Esophagus muscularis mucosa (tissue), 4 donors: ENCODE results near the gene ATPAF1.

ENCODE experiments used
- EP300 ChIP-seq: sonication (generic); formaldehyde crosslinking; IDR thresholded peaks from one replicate; pipeline ENCODE4 v1.6.1; 2017; ENCODE audit warnings: antibody characterized with exemption
- POLR2A ChIP-seq: fragments of 450-650 bp; IDR thresholded peaks from one replicate; pipeline ENCODE4 v1.6.1; 2017; ENCODE audit warnings: antibody characterized with exemption, moderate library complexity, mild to moderate bottlenecking, low read depth
- POLR2AphosphoS5 ChIP-seq, 2 donors: sonication (generic); formaldehyde crosslinking; IDR thresholded peaks; one replicate each; pipeline ENCODE4 v1.6.1; 2017; ENCODE audit warnings: antibody characterized with exemption in 2 of 2
- TF ChIP-seq, protein P1 (sequence below), 3 experiments: fragments of 200-600 bp in 2 of 3; fragments of 450-650 bp in 1 of 3; sonication (generic) in 2 of 3; IDR thresholded peaks; one replicate each; pipeline ENCODE4 v1.5.1; 2017 to 2019; ENCODE audit warnings: antibody characterized with exemption in 3 of 3, mild to moderate bottlenecking in 2 of 3, moderate library complexity in 1 of 3

GRCh38 chr1:46646844-46647243, 21.3 kb downstream of the ATPAF1 start:
- TF ChIP-seq, protein P1, sequence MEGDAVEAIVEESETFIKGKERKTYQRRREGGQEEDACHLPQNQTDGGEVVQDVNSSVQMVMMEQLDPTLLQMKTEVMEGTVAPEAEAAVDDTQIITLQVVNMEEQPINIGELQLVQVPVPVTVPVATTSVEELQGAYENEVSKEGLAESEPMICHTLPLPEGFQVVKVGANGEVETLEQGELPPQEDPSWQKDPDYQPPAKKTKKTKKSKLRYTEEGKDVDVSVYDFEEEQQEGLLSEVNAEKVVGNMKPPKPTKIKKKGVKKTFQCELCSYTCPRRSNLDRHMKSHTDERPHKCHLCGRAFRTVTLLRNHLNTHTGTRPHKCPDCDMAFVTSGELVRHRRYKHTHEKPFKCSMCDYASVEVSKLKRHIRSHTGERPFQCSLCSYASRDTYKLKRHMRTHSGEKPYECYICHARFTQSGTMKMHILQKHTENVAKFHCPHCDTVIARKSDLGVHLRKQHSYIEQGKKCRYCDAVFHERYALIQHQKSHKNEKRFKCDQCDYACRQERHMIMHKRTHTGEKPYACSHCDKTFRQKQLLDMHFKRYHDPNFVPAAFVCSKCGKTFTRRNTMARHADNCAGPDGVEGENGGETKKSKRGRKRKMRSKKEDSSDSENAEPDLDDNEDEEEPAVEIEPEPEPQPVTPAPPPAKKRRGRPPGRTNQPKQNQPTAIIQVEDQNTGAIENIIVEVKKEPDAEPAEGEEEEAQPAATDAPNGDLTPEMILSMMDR (IDR thresholded peaks at IDR 0.05), result no peak
- TF ChIP-seq POLR2A, result no peak
- no peak for TF ChIP-seq POLR2AphosphoS5 (IDR thresholded peaks at IDR 0.05)
- TF ChIP-seq EP300, result no peak
